ENCODE data around the gene ZXDA.

DNA sequence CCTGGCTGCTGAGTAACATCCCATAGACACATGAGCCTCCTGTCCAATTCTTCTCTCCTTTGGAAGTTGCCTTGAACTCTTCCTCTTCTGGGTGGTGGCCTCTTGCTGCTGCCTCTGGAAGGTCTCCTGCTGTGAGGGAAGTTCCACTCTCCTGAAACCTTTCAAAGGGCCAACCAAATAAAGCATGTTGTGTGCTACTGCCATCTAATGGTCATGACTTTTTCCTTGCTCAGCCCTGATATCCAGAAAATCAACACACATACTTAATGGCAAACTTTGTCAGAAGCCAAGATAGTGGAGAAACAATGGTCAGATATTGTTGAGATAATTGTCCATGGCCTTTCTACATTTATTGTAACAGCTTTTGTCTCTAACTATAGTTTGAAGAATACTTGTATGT lies 19.1 kb upstream of the ZXDA start:
- no peak for TF ChIP-seq ELF4 (IDR thresholded peaks at IDR 0.05)
- TF ChIP-seq ARNT (IDR thresholded peaks at IDR 0.05): no peak
- no peak for TF ChIP-seq BHLHE40 (IDR thresholded peaks at IDR 0.05; ENCODE audit: borderline replicate concordance)
